Common myeloid progenitor, CD34-positive (primary cell): ENCODE measurements around the gene FAM168A.

Source experiments
- CTCF ChIA-PET: fragments of 350-600 bp; sonication (Branson Sonifier 250); formaldehyde crosslinking; loops from one replicate; lab custom pipeline; 2021; ENCODE audit warnings: antibody characterized with exemption; lab: Charles Lee
- POLR2A ChIA-PET: fragments of 350-600 bp; sonication (Branson Sonifier 250); formaldehyde crosslinking; loops from one replicate; lab custom pipeline; 2021; ENCODE audit warnings: antibody characterized with exemption; lab: Charles Lee
- DNase-seq, 3 donors: peaks; one replicate each; pipeline versions ENCODE4 v3.0.0 to v3.0.0-alpha.2; 2013
- H3K27ac ChIP-seq, 2 experiments: 1 replicate in 1 of 2; 2 replicates in 1 of 2; pipeline ENCODE4 v1.7.0; 2013; ENCODE audit warnings: inconsistent platforms in 2 of 2, low read length in 2 of 2, mild to moderate bottlenecking in 2 of 2, low read depth in 1 of 2, moderate library complexity in 1 of 2; ENCODE audit not compliant: severe bottlenecking in 2 of 2, insufficient read depth in 1 of 2, poor library complexity in 1 of 2
- H3K27me3 ChIP-seq, 5 experiments: replicated peaks in 2 of 5; 1 replicate in 3 of 5; 2 replicates in 2 of 5; pipeline versions ENCODE4 v1.6.1 to v1.7.0; 2013; ENCODE audit warnings: low read length in 4 of 5, mild to moderate bottlenecking in 2 of 5, moderate library complexity in 2 of 5, inconsistent platforms in 1 of 5; ENCODE audit not compliant: insufficient read depth in 5 of 5, control insufficient read depth in 4 of 5
- H3K36me3 ChIP-seq, 4 experiments: 1 replicate in 2 of 4; 2 replicates in 2 of 4; pipeline versions ENCODE4 v1.6.1 to v1.7.0; 2013; ENCODE audit warnings: low read length in 3 of 4, control low read depth in 1 of 4, mild to moderate bottlenecking in 1 of 4; ENCODE audit not compliant: control insufficient read depth in 4 of 4, insufficient read depth in 4 of 4
- H3K4me1 ChIP-seq, 4 experiments: 1 replicate in 3 of 4; 2 replicates in 1 of 4; pipeline versions ENCODE4 v1.6.1 to v1.7.1; 2013; ENCODE audit warnings: low read length in 3 of 4, mild to moderate bottlenecking in 3 of 4, control low read depth in 1 of 4, inconsistent platforms in 1 of 4, moderate library complexity in 1 of 4; ENCODE audit not compliant: control insufficient read depth in 4 of 4, insufficient read depth in 4 of 4; ENCODE audit errors: control extremely low read depth in 1 of 4
- H3K4me3 ChIP-seq, 7 experiments: 1 replicate in 4 of 7; 2 replicates in 3 of 7; pipeline versions ENCODE4 v1.5.1 to v1.7.0; 2013; ENCODE audit warnings: mild to moderate bottlenecking in 7 of 7, low read length in 6 of 7, moderate library complexity in 6 of 7, inconsistent platforms in 2 of 7, low read depth in 2 of 7, control low read depth in 1 of 7; ENCODE audit not compliant: insufficient read depth in 4 of 7, control insufficient read depth in 1 of 7; ENCODE audit errors: extremely low read depth in 1 of 7
- H3K9me3 ChIP-seq, 5 experiments: 1 replicate in 4 of 5; 2 replicates in 1 of 5; pipeline versions ENCODE4 v1.6.1 to v1.7.1; 2013; ENCODE audit warnings: low read length in 4 of 5, mild to moderate bottlenecking in 2 of 5, inconsistent platforms in 1 of 5, low read depth in 1 of 5, moderate library complexity in 1 of 5; ENCODE audit not compliant: control insufficient read depth in 4 of 5, insufficient read depth in 2 of 5; ENCODE audit errors: control extremely low read depth in 1 of 5
- WGBS: methylation state at CpG from one replicate; pipeline ENCODE4 v1.1.5; 2013; ENCODE audit not compliant: insufficient coverage; 5-methylcytosine and 5-hydroxymethylcytosine counted together

FAM168A gene

DNA sequence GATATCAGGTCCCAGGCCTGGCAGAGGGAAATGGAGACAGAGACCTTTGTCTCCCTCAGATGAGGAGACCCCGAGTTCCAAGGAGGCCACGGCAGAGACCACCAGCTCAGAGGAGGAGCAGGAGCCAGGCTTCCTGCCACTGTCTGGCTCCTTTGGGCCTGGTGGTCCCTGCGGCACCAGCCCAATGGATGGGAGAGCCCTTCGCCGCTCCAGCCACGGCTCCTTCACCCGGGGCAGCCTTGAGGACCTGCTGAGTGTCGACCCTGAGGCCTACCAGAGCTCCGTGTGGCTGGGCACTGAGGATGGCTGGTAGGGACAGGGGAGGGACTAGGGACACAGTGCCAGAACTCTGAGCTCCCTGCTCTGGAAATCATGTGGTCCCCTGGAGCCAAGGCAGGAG, 234.8 kb downstream of the FAM168A start:
- peaks cover 0 to 5% (median 0%) of the 10 kb centered on the region in 4 experiments for H3K4me1 ChIP-seq
- H3K27ac ChIP-seq = no peak overlapping the region
- POLR2A ChIA-PET = interaction anchor here (0.6 kb wide), 1 partner anchor 9 kb away, joined by 3 read pairs; no protein-coding TSS in a partner anchor
- no peak for DNase-seq
- CTCF ChIA-PET = interaction anchor here (0.9 to 18.6 kb wide), 5 partner anchors 9 to 56 kb away, joined by 3 to 348 read pairs (median 12); no protein-coding TSS in a partner anchor
- no peaks in the 10 kb centered on the region for H3K9me3 ChIP-seq
- no peaks in the 10 kb centered on the region for H3K27me3 ChIP-seq
- WGBS = 95% methylated on average over 6 of the region's 9 CpGs
- no peak overlapping the region for H3K4me3 ChIP-seq
- H3K36me3 ChIP-seq = peaks cover 16 to 92% (median 61%) of the 10 kb centered on the region in 4 experiments

DNA sequence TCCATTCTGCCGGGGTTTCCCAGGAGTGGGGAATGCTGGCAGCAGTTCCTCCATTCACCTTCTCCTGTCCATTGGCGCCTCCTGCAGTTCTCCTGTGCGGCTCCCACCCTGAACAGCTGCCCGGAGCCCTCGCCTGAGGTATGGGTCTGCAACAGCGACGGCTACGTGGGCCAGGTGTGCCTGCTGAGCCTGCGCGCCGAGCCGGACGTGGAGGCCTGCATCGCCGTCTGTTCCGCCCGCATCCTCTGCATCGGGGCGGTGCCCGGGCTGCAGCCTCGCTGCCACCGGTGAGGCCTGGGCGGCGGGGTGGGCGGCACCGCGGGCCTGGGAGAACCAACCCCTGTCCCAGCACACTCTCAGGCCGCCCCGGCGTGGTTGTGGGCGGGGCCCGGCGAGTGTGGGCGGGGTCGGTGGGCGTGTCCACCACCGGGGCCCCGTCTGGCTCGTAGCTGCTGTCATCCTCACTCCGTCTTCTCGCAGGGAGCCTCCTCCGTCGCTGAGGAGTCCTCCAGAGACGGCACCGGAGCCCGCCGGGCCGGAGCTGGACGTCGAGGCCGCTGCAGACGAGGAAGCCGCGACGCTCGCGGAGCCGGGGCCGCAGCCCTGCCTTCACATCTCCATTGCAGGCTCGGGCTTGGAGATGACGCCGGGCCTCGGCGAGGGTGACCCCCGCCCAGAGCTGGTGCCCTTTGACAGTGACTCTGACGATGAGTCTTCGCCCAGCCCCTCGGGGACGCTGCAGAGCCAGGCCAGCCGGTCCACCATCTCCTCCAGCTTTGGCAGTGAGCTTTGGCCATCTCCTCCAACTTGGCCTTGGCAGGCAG, 235.7 kb downstream of the FAM168A start:
- Histone ChIP-seq H3K27ac (no peak overlapping the region), H3K36me3 (peaks cover 17 to 92% (median 61%) of the 10 kb centered on the region in 4 experiments), H3K27me3 (no peaks in the 10 kb centered on the region), H3K9me3 (no peaks in the 10 kb centered on the region), H3K4me1 (peaks cover 0 to 5% (median 0%) of the 10 kb centered on the region in 4 experiments), H3K4me3 (no peak overlapping the region)
- ChIA-PET POLR2A (no interaction called here), CTCF (interaction anchor here (1.1 to 18.6 kb wide), 5 partner anchors 9 to 33 kb away, joined by 3 to 348 read pairs (median 12); no protein-coding TSS in a partner anchor)
- WGBS = 94% methylated on average over 61 of the region's 70 CpGs
- no peak for DNase-seq

DNA sequence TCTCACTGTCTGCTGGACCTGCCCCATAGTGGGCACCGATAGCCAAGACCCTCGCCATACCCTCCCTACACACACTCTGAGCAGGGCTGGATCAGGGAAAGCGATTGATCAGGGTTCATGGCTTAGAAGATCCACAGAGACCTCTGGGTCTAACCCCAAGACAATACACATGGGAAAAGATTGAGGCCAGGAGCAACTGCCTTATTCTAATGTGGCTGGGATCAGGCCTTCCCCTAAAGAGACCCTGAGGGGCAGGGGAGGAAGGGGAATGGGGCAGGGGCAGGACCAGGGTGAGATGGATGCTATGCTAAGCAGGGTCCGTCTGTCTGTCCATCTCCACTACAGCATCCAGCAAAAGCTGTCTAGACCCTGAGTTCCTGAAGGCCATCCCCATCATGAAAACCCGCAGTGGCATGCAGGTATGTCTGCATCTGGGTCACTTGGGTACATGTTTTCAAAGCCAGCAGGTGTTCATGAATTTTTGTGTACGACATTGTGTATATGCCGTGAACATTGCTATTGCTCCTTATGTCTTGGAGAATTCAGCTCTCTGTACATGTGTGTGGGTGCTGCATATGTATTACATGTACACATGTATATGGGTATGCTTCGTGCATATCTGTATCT, 237.1 kb downstream of the FAM168A start:
- 96% methylated on average over 7 of the region's 8 CpGs for WGBS

DNA sequence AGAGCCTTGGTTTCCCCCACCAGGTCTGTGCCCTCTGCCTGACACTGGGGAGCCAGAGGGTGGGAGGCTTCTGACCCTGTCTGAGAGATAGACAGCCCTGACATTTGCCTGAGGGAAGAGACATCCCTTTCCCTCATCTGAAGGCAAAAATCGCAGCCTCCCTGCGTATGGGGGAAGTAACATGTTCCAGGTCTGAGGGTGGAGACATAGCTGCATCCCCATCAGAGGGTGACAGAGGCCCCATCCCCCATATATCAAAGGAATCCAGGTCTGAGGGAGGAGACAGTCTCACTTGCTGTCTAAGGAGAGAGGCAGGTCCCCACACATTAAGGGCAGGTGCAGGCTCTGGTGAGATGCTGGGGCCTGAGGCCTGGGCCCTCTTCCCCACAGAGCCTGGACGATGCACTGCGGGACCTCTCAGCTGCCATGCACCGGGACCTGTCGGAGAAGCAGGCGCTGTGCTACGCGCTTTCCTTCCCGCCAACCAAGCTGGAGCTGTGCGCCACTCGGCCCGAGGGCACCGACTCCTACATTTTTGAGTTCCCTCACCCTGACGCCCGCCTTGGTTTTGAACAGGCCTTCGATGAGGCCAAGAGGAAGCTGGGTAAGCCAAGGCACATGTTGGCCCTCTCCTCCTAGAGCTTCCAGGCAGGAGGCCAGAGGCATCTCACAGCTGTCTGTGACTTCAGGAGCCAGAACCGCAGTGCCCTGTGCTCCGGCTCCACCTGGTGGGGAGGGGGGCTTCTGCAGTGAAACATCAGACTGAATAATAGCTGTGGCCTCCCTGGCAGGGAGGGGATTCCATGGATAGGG, 237.8 kb downstream of the FAM168A start:
- Histone ChIP-seq H3K4me3 (no peak overlapping the region), H3K36me3 (peaks cover 11 to 96% (median 62%) of the 10 kb centered on the region in 4 experiments), H3K9me3 (no peaks in the 10 kb centered on the region), H3K4me1 (no peaks in the 10 kb centered on the region), H3K27me3 (no peaks in the 10 kb centered on the region), H3K27ac (no peak overlapping the region)
- ChIA-PET POLR2A (no interaction called here), CTCF (interaction anchor here (0.7 to 18.6 kb wide), 19 partner anchors 7 to 388 kb away, joined by 3 to 348 read pairs (median 5); no protein-coding TSS in a partner anchor)
- peak in 1 of 3 donors; percentile 49 for DNase-seq
- WGBS = 95% methylated on average over 18 of the region's 19 CpGs

More for the DNA sequence above, 237.1 kb downstream of the FAM168A start:
- CTCF ChIA-PET = interaction anchor here (0.7 to 18.6 kb wide), 19 partner anchors 8 to 389 kb away, joined by 3 to 348 read pairs (median 5); no protein-coding TSS in a partner anchor
- H3K27ac ChIP-seq = no peak overlapping the region
- no peaks in the 10 kb centered on the region for H3K27me3 ChIP-seq
- POLR2A ChIA-PET = no interaction called here
- H3K9me3 ChIP-seq = no peaks in the 10 kb centered on the region
- H3K36me3 ChIP-seq = peaks cover 17 to 96% (median 64%) of the 10 kb centered on the region in 4 experiments
- no peak for DNase-seq
- H3K4me1 ChIP-seq = peaks cover 0 to under 1% (median 0%) of the 10 kb centered on the region in 4 experiments
- H3K4me3 ChIP-seq = no peak overlapping the region

DNA sequence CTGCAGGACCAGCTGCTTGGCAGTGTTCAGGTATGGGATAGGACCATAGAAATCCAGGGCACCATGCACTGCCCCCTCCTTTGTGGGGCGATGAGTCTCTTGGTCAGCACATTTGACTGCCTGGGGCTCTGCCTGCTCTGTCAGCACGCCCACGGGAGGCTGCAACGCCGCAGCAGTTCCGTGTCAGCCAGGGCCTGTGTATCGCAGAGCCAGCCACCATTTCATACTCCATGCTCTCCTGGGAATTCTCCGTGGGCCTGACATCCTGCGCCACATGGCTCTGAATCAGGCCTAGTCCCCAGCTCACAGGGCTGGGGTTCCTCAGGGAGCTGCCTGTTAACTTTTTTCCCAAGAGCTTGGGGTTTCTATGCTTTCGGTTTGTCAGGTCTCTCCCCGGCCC, 238.6 kb downstream of the FAM168A start:
- Histone ChIP-seq H3K27ac (no peak overlapping the region), H3K4me3 (no peak overlapping the region), H3K27me3 (no peaks in the 10 kb centered on the region), H3K36me3 (peaks cover 12 to 94% (median 60%) of the 10 kb centered on the region in 4 experiments), H3K9me3 (no peaks in the 10 kb centered on the region), H3K4me1 (no peaks in the 10 kb centered on the region)
- no peak for DNase-seq
- ChIA-PET POLR2A (no interaction called here), CTCF (interaction anchor here (1.0 to 18.6 kb wide), 6 partner anchors 7 to 36 kb away, joined by 4 to 348 read pairs (median 6); no protein-coding TSS in a partner anchor)
- WGBS = 97% methylated on average over 9 of the region's 11 CpGs

DNA sequence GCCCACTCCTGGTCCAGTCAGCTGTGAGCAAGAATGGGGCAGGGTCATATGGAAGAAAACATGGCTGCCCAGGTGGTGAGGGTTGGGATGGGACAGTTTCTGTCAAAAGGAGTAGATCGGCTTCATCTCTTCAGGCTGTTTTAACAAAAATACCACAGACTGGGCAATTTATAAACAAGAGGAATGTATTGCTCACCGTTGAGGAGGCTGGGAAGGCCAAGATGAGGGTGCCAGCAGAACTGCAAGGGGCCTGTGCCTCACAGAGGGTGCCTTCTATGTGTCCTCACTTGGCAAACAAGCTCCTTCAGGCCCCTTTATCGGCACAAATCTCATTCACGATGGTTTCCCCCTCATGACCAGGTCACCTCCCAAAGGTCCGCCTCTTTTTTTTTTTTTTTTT, 239.8 kb downstream of the FAM168A start:
- ChIA-PET CTCF (interaction anchor here (1.4 to 18.6 kb wide), 3 partner anchors 9 to 37 kb away, joined by 3 to 348 read pairs (median 207); no protein-coding TSS in a partner anchor), POLR2A (no interaction called here)
- Histone ChIP-seq H3K27me3 (no peaks in the 10 kb centered on the region), H3K9me3 (no peaks in the 10 kb centered on the region), H3K27ac (no peak overlapping the region), H3K4me1 (no peaks in the 10 kb centered on the region), H3K36me3 (peaks cover 10 to 89% (median 50%) of the 10 kb centered on the region in 4 experiments), H3K4me3 (no peak overlapping the region)
- 100% methylated on average over 2 of the region's 5 CpGs for WGBS
- no peak for DNase-seq
